Upper lobe of left lung (tissue), 4 donors: ENCODE measurements around the gene ZNF467.

Source experiments
- EP300 ChIP-seq, 4 donors: sonication (generic); formaldehyde crosslinking; IDR thresholded peaks; one replicate each; pipeline ENCODE4 v1.5.1; 2017; ENCODE audit warnings: antibody characterized with exemption in 4 of 4, control low read depth in 2 of 4
- POLR2A ChIP-seq, 4 donors: fragments of 450-650 bp; IDR thresholded peaks; one replicate each; pipeline ENCODE4 v1.5.1; 2016 to 2017; ENCODE audit warnings: antibody characterized with exemption in 4 of 4, mild to moderate bottlenecking in 2 of 4
- POLR2AphosphoS5 ChIP-seq, 2 donors: sonication (generic); formaldehyde crosslinking; IDR thresholded peaks; one replicate each; pipeline ENCODE4 v1.5.1; 2017; ENCODE audit warnings: antibody characterized with exemption in 2 of 2
- TF ChIP-seq, protein P1 (sequence below), 6 experiments: fragments of 450-650 bp in 4 of 6; fragments of 200-600 bp in 2 of 6; sonication (generic) in 2 of 6; IDR thresholded peaks; one replicate each; pipeline ENCODE4 v1.5.1; 2016 to 2019; ENCODE audit warnings: antibody characterized with exemption in 6 of 6

DNA sequence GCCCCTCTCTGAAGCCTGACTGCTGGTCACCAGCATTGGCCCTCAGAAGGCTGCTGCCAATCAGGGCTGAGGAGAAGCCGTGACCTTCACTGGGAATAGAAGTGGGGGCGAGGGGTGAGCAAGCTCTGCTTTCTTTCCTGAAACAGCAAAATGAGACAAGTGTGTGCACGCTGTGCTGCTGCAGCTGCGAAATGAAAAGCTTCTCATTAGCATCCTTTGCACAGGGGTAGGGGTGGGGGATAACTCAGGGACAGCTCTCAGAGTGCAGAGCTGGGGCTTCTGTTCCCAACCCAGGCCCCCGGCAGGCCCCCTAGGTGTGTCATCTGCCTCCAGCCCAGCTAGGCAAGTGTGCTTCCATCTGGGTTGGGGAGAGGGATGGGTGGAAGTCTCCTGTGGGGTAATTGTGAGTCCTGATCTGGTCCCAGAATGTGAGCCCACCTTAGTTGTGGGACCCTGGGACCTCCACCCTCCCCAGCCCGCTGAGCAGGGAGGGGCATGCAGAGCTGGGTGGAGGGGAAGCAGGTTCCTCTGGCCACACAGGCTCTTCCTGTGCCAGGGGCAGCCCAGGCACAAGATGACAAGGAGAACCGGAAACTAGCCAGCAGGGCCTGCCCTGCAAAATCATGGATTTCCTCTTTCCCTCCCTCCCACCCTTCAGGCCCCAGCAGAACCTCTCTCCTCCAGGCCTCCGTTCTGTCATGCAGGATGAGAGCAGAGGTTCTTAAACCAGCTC, 22.2 kb downstream of the ZNF467 start:
- TF ChIP-seq, protein P1, sequence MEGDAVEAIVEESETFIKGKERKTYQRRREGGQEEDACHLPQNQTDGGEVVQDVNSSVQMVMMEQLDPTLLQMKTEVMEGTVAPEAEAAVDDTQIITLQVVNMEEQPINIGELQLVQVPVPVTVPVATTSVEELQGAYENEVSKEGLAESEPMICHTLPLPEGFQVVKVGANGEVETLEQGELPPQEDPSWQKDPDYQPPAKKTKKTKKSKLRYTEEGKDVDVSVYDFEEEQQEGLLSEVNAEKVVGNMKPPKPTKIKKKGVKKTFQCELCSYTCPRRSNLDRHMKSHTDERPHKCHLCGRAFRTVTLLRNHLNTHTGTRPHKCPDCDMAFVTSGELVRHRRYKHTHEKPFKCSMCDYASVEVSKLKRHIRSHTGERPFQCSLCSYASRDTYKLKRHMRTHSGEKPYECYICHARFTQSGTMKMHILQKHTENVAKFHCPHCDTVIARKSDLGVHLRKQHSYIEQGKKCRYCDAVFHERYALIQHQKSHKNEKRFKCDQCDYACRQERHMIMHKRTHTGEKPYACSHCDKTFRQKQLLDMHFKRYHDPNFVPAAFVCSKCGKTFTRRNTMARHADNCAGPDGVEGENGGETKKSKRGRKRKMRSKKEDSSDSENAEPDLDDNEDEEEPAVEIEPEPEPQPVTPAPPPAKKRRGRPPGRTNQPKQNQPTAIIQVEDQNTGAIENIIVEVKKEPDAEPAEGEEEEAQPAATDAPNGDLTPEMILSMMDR (IDR thresholded peaks at IDR 0.05): no peak
- no peak for TF ChIP-seq POLR2AphosphoS5 (IDR thresholded peaks at IDR 0.05)
- TF ChIP-seq EP300 (IDR thresholded peaks at IDR 0.05): no peak
- no peak for TF ChIP-seq POLR2A (IDR thresholded peaks at IDR 0.05)
